MM.1S (cell line): ENCODE measurements around the gene TRIL.

Source experiments
- DNase-seq: peaks from one replicate; pipeline ENCODE4 v3.0.0-alpha.2; 2015
- H2AFZ ChIP-seq: fragments of 300-600 bp; sonication (generic); 2 replicates; pipeline ENCODE4 v1.6.0; 2016; ENCODE audit warnings: antibody characterized with exemption, low read length
- H3F3A ChIP-seq: fragments of 300-600 bp; sonication (generic); 2 replicates; pipeline ENCODE4 v1.6.1; 2016; ENCODE audit warnings: mild to moderate bottlenecking, antibody characterized with exemption, low read length, moderate library complexity, mixed read lengths; ENCODE audit not compliant: insufficient read depth
- H3K27ac ChIP-seq: fragments of 300-600 bp; sonication (generic); 2 replicates; pipeline ENCODE4 v1.5.1; 2016; ENCODE audit warnings: mild to moderate bottlenecking, low read length
- H3K27me3 ChIP-seq: fragments of 300-600 bp; sonication (generic); replicated peaks from 2 replicates; pipeline ENCODE4 v1.6.0; 2016; ENCODE audit warnings: low read length; ENCODE audit not compliant: insufficient read depth
- H3K36me3 ChIP-seq: fragments of 300-600 bp; sonication (generic); replicated peaks from 2 replicates; pipeline ENCODE4 v1.6.1; 2016; ENCODE audit warnings: mild to moderate bottlenecking, low read length, mixed read lengths; ENCODE audit not compliant: insufficient read depth
- H3K4me1 ChIP-seq: fragments of 300-600 bp; sonication (generic); 2 replicates; pipeline ENCODE4 v1.6.1; 2016; ENCODE audit warnings: low read length, mixed read lengths
- H3K4me2 ChIP-seq: fragments of 300-600 bp; sonication (generic); 2 replicates; pipeline ENCODE4 v1.6.0; 2016; ENCODE audit warnings: low read depth, low read length
- H3K4me3 ChIP-seq: fragments of 300-600 bp; sonication (generic); 2 replicates; pipeline ENCODE4 v1.5.1; 2016; ENCODE audit warnings: low read length, mixed read lengths
- H3K79me2 ChIP-seq: fragments of 300-600 bp; sonication (generic); 2 replicates; pipeline ENCODE4 v1.6.1; 2016; ENCODE audit warnings: mixed run types, low read length, mixed read lengths
- H3K9ac ChIP-seq: fragments of 300-600 bp; sonication (generic); 2 replicates; pipeline ENCODE4 v1.6.1; 2016; ENCODE audit warnings: low read length, mixed read lengths
- H3K9me2 ChIP-seq: fragments of 300-600 bp; sonication (generic); replicated peaks from 2 replicates; pipeline ENCODE4 v1.6.1; 2016; ENCODE audit warnings: mild to moderate bottlenecking, low read length, mixed read lengths; ENCODE audit not compliant: insufficient read depth
- H3K9me3 ChIP-seq: fragments of 300-600 bp; sonication (generic); replicated peaks from 2 replicates; pipeline ENCODE4 v1.6.1; 2016; ENCODE audit warnings: mild to moderate bottlenecking, low read length, mixed read lengths; ENCODE audit not compliant: insufficient read depth
- H4K20me1 ChIP-seq: fragments of 300-600 bp; sonication (generic); 2 replicates; pipeline ENCODE4 v1.6.1; 2016; ENCODE audit warnings: mild to moderate bottlenecking, low read length, moderate library complexity, mixed read lengths; ENCODE audit not compliant: insufficient read depth
- EZH2 ChIP-seq: fragments of 300-600 bp; sonication (generic); optimal IDR thresholded peaks from 2 replicates; pipeline ENCODE3; 2017; ENCODE audit warnings: low read depth, mild to moderate bottlenecking, antibody characterized with exemption, low read length, mixed read lengths
- EZH2phosphoT487 ChIP-seq: fragments of 300-600 bp; sonication (generic); IDR thresholded peaks from 2 replicates; pipeline ENCODE4 v1.6.1; 2018; ENCODE audit warnings: antibody characterized with exemption, low read length
- TF ChIP-seq, protein P1 (sequence below): fragments of 300-600 bp; sonication (generic); IDR thresholded peaks from 2 replicates; pipeline ENCODE4 v1.5.1; 2016; ENCODE audit warnings: antibody characterized with exemption, low read length, mixed read lengths

TRIL gene

GRCh38 chr7:28961972-28962371 lies 3.8 kb upstream of the TRIL start:
- H3K9ac ChIP-seq = no peak overlapping the region
- no peaks in the 10 kb centered on the region for H4K20me1 ChIP-seq
- no peaks in the 10 kb centered on the region for H3K27me3 ChIP-seq
- H3K9me3 ChIP-seq = no peaks in the 10 kb centered on the region
- no peak for DNase-seq
- no peak overlapping the region for H3K27ac ChIP-seq
- no peaks in the 10 kb centered on the region for H3K9me2 ChIP-seq
- H2AFZ ChIP-seq = no peak overlapping the region
- no peaks in the 10 kb centered on the region for H3K4me1 ChIP-seq
- H3K36me3 ChIP-seq = no peaks in the 10 kb centered on the region
- no peaks in the 10 kb centered on the region for H3K79me2 ChIP-seq
- H3K4me3 ChIP-seq = no peak overlapping the region
- TF ChIP-seq, protein P1, sequence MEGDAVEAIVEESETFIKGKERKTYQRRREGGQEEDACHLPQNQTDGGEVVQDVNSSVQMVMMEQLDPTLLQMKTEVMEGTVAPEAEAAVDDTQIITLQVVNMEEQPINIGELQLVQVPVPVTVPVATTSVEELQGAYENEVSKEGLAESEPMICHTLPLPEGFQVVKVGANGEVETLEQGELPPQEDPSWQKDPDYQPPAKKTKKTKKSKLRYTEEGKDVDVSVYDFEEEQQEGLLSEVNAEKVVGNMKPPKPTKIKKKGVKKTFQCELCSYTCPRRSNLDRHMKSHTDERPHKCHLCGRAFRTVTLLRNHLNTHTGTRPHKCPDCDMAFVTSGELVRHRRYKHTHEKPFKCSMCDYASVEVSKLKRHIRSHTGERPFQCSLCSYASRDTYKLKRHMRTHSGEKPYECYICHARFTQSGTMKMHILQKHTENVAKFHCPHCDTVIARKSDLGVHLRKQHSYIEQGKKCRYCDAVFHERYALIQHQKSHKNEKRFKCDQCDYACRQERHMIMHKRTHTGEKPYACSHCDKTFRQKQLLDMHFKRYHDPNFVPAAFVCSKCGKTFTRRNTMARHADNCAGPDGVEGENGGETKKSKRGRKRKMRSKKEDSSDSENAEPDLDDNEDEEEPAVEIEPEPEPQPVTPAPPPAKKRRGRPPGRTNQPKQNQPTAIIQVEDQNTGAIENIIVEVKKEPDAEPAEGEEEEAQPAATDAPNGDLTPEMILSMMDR = no peak
- TF ChIP-seq EZH2 = no peak
- no peak for TF ChIP-seq EZH2phosphoT487
- H3K4me2 ChIP-seq = no peak overlapping the region
- H3F3A ChIP-seq = no peaks in the 10 kb centered on the region

- no peaks in the 10 kb centered on the region for H3K9me2 ChIP-seq
- no peaks in the 10 kb centered on the region for H3K36me3 ChIP-seq
- H3F3A ChIP-seq = no peaks in the 10 kb centered on the region
- DNase-seq = no peak
- no peak overlapping the region for H3K4me3 ChIP-seq
- no peak overlapping the region for H3K4me2 ChIP-seq
- TF ChIP-seq EZH2 (no peak), EZH2phosphoT487 (no peak)
- TF ChIP-seq, protein P1 = no peak
- no peaks in the 10 kb centered on the region for H3K9me3 ChIP-seq
- no peaks in the 10 kb centered on the region for H3K4me1 ChIP-seq
- no peaks in the 10 kb centered on the region for H3K79me2 ChIP-seq
- H3K27ac ChIP-seq = no peak overlapping the region
- no peaks in the 10 kb centered on the region for H4K20me1 ChIP-seq
- no peak overlapping the region for H2AFZ ChIP-seq
- no peak overlapping the region for H3K9ac ChIP-seq
- no peaks in the 10 kb centered on the region for H3K27me3 ChIP-seq
Observed at GRCh38 chr7:28960071-28960840, 2.1 kb upstream of the TRIL start.

- Histone ChIP-seq H3K4me2 (no peak overlapping the region), H3K9me3 (no peaks in the 10 kb centered on the region), H3K27me3 (no peaks in the 10 kb centered on the region), H3K9me2 (no peaks in the 10 kb centered on the region), H2AFZ (no peak overlapping the region), H3K36me3 (no peaks in the 10 kb centered on the region), H3F3A (no peaks in the 10 kb centered on the region), H4K20me1 (no peaks in the 10 kb centered on the region), H3K27ac (no peak overlapping the region), H3K9ac (no peak overlapping the region), H3K4me1 (peaks cover 5% of the 10 kb centered on the region), H3K4me3 (no peak overlapping the region), H3K79me2 (no peaks in the 10 kb centered on the region)
- no peak for TF ChIP-seq EZH2
- TF ChIP-seq EZH2phosphoT487 = no peak
- TF ChIP-seq, protein P1 = no peak
- DNase-seq = no peak
Observed at GRCh38 chr7:28958980-28959347, 834 bp upstream of the TRIL start.
